Astrocyte (in vitro differentiated cells and primary cell): Measurements from ENCODE around the gene C14orf39. TPM values are rescaled to one million over a fixed set of nuclear protein-coding genes. Genes with fewer than 3 reads are reported as not detected.

Experiments used
- DNase-seq: peaks from one replicate; pipeline ENCODE4 v3.0.0-alpha.2; 2010; ENCODE audit warnings: low read depth
- FAIRE-seq: peaks from 2 replicates; lab custom pipeline; 2011; peaks lifted over from hg19 to GRCh38; lab: Jason Lieb, UNC
- H2AFZ ChIP-seq: 2 replicates; pipeline ENCODE4 v1.6.0; 2012; ENCODE audit warnings: low read depth, low read length, inconsistent platforms
- H3K27ac ChIP-seq: 2 replicates; pipeline ENCODE4 v1.5.1; 2011; ENCODE audit warnings: low read depth, low read length, inconsistent platforms
- H3K27me3 ChIP-seq: 2 replicates; pipeline ENCODE4 v1.6.0; 2011; ENCODE audit warnings: low read length, inconsistent platforms; ENCODE audit not compliant: insufficient read depth
- H3K36me3 ChIP-seq: 2 replicates; pipeline ENCODE4 v1.5.1; 2011; ENCODE audit warnings: low read length, inconsistent platforms; ENCODE audit not compliant: insufficient read depth
- H3K4me1 ChIP-seq: 2 replicates; pipeline ENCODE4 v1.5.1; 2011; ENCODE audit warnings: low read length, inconsistent platforms; ENCODE audit not compliant: insufficient read depth
- H3K4me2 ChIP-seq: 2 replicates; pipeline ENCODE4 v1.6.0; 2012; ENCODE audit warnings: low read length, inconsistent platforms
- H3K4me3 ChIP-seq: 2 replicates; pipeline ENCODE4 v1.5.1; 2011; ENCODE audit warnings: low read depth, mild to moderate bottlenecking, low read length, inconsistent platforms; ENCODE audit not compliant: insufficient read depth
- H3K79me2 ChIP-seq: 2 replicates; pipeline ENCODE4 v1.6.0; 2012; ENCODE audit warnings: mild to moderate bottlenecking, low read length, inconsistent platforms; ENCODE audit not compliant: insufficient read depth
- H3K9ac ChIP-seq: 2 replicates; pipeline ENCODE4 v1.6.0; 2012; ENCODE audit warnings: mild to moderate bottlenecking, low read length, inconsistent platforms
- H3K9me3 ChIP-seq: 2 replicates; pipeline ENCODE4 v1.5.1; 2012; ENCODE audit warnings: low read depth, mild to moderate bottlenecking, low read length, inconsistent platforms; ENCODE audit not compliant: insufficient read depth
- H4K20me1 ChIP-seq: 2 replicates; pipeline ENCODE4 v1.6.0; 2012; ENCODE audit warnings: low read length, inconsistent platforms; ENCODE audit not compliant: insufficient read depth
- H3K27ac Mint-ChIP-seq: one replicate; pipeline ENCODE4 v1.8.0; 2021; ENCODE audit warnings: mild to moderate bottlenecking, mixed read lengths; ENCODE audit not compliant: unreplicated experiment
- H3K27me3 Mint-ChIP-seq: one replicate; pipeline ENCODE4 v1.8.0; 2021; ENCODE audit warnings: low read depth, mixed read lengths; ENCODE audit not compliant: unreplicated experiment
- H3K36me3 Mint-ChIP-seq: one replicate; pipeline ENCODE4 v1.8.0; 2021; ENCODE audit warnings: low read depth, mixed read lengths; ENCODE audit not compliant: unreplicated experiment
- H3K4me1 Mint-ChIP-seq: one replicate; pipeline ENCODE4 v1.8.0; 2021; ENCODE audit warnings: low read depth, mixed read lengths; ENCODE audit not compliant: unreplicated experiment
- H3K4me3 Mint-ChIP-seq: one replicate; pipeline ENCODE4 v1.8.0; 2021; ENCODE audit warnings: mild to moderate bottlenecking, moderate library complexity, mixed read lengths; ENCODE audit not compliant: unreplicated experiment
- H3K9me3 Mint-ChIP-seq: one replicate; pipeline ENCODE4 v1.8.0; 2021; ENCODE audit warnings: mild to moderate bottlenecking, mixed read lengths; ENCODE audit not compliant: unreplicated experiment
- CTCF ChIP-seq: IDR thresholded peaks from 2 replicates; pipeline ENCODE4 v1.5.1; 2011; ENCODE audit warnings: low read depth, mild to moderate bottlenecking, inconsistent platforms, low read length, moderate library complexity; ENCODE audit not compliant: insufficient read depth
- EZH2 ChIP-seq: IDR thresholded peaks from 2 replicates; pipeline ENCODE4 v1.6.1; 2012; ENCODE audit warnings: mild to moderate bottlenecking, low read length, inconsistent platforms; ENCODE audit not compliant: insufficient read depth
- total RNA-seq: library from RNA; stranded (reverse); gene quantifications from 2 replicates; pipeline ENCODE4 v1.2.1, GENCODE V29; 2021

The C14orf39 gene
- total RNA-seq, 1 donor from 2014 or later: 2.1 TPM

GRCh38 chr14:60396718-60397343, 89.0 kb downstream of the C14orf39 start:
- no peaks in the 10 kb centered on the region for H3K9me3 ChIP-seq
- DNase-seq: peak; percentile 29
- H3K79me2 ChIP-seq: no peaks in the 10 kb centered on the region
- no peaks in the 10 kb centered on the region for H3K27me3 ChIP-seq
- no peaks in the 10 kb centered on the region for H4K20me1 ChIP-seq
- H3K27ac Mint-ChIP-seq: no peak overlapping the region
- H3K4me2 ChIP-seq: no peak overlapping the region
- no peaks in the 10 kb centered on the region for H3K36me3 ChIP-seq
- no peak overlapping the region for H3K4me3 Mint-ChIP-seq
- H3K36me3 Mint-ChIP-seq: no peaks in the 10 kb centered on the region
- H2AFZ ChIP-seq: no peak overlapping the region
- no peak for FAIRE-seq
- H3K4me3 ChIP-seq: no peak overlapping the region
- H3K4me1 ChIP-seq: no peaks in the 10 kb centered on the region
- no peaks in the 10 kb centered on the region for H3K27me3 Mint-ChIP-seq
- H3K4me1 Mint-ChIP-seq: no peaks in the 10 kb centered on the region
- H3K27ac ChIP-seq: no peak overlapping the region
- H3K9ac ChIP-seq: no peak overlapping the region
- peaks cover 2% of the 10 kb centered on the region for H3K9me3 Mint-ChIP-seq
- no peak for TF ChIP-seq CTCF
- TF ChIP-seq EZH2: no peak

Other genes starting within 250 kb of the C14orf39 start
- 46.0 and 50.3 TPM in 2 replicates for gene PPM1A, start 236.8 kb downstream of the C14orf39 start, total RNA-seq
- gene SIX6, start 23.1 kb upstream of the C14orf39 start, total RNA-seq: not detected in 2 replicates
- gene SIX1, start 163.4 kb upstream of the C14orf39 start, total RNA-seq: 0.07 and 0.20 TPM in 2 replicates
- 11.2 and 14.0 TPM in 2 replicates for gene SIX4, start 238.3 kb upstream of the C14orf39 start, total RNA-seq
- gene MNAT1, start 248.7 kb upstream of the C14orf39 start, total RNA-seq: 36.0 and 46.9 TPM in 2 replicates